Tibial nerve (tissue), 4 donors: ENCODE data around the gene RAD9A. TPM values are rescaled to one million over a fixed set of nuclear protein-coding genes. Genes with fewer than 3 reads are reported as not detected.

Experiments
- DNase-seq, 2 donors: peaks; one replicate each; pipeline ENCODE4 v3.0.0-alpha.2; 2019; ENCODE audit warnings: low spot score in 2 of 2
- H3K27ac ChIP-seq, 4 donors: fragments of 200-600 bp; sonication (generic) in 3 of 4; one replicate each; pipeline ENCODE4 v1.5.1; 2017 to 2019; ENCODE audit warnings: mild to moderate bottlenecking in 1 of 4
- H3K27me3 ChIP-seq, 2 donors: fragments of 200-600 bp; sonication (generic) in 1 of 2; one replicate each; pipeline versions ENCODE4 v1.5.1 to v1.6.0; 2017 to 2019
- H3K36me3 ChIP-seq, 3 donors: fragments of 200-600 bp; sonication (generic); one replicate each; pipeline ENCODE4 v1.5.1; 2018 to 2019
- H3K4me1 ChIP-seq, 4 donors: fragments of 200-600 bp; sonication (generic) in 3 of 4; one replicate each; pipeline ENCODE4 v1.5.1; 2017 to 2019
- H3K4me3 ChIP-seq, 4 donors: fragments of 200-600 bp; sonication (generic) in 3 of 4; one replicate each; pipeline ENCODE4 v1.5.1; 2017 to 2019; ENCODE audit warnings: mild to moderate bottlenecking in 1 of 4, moderate library complexity in 1 of 4
- H3K9me3 ChIP-seq, 4 donors: fragments of 200-600 bp; sonication (generic) in 3 of 4; one replicate each; pipeline ENCODE4 v1.5.1; 2017 to 2019
- EP300 ChIP-seq, 2 donors: sonication (generic); formaldehyde crosslinking; IDR thresholded peaks; one replicate each; pipeline ENCODE4 v1.6.1; 2017; ENCODE audit warnings: antibody characterized with exemption in 2 of 2, mild to moderate bottlenecking in 1 of 2
- POLR2A ChIP-seq, 2 donors: fragments of 450-650 bp; IDR thresholded peaks; one replicate each; pipeline ENCODE4 v1.6.1; 2017; ENCODE audit warnings: antibody characterized with exemption in 2 of 2, mild to moderate bottlenecking in 2 of 2, moderate library complexity in 2 of 2
- WGBS, 2 donors: methylation state at CpG; one replicate each; pipeline ENCODE4 v1.1.5; 2018; 5-methylcytosine and 5-hydroxymethylcytosine counted together
- total RNA-seq, 4 donors: library from RNA; depleted of rRNA; stranded (reverse); fragments of >200 nt; gene quantifications; one replicate each; pipeline ENCODE4 v1.1.0, GENCODE V29; 2016
- TF ChIP-seq, protein P1 (sequence below), 5 experiments: fragments of 200-600 bp in 3 of 5; fragments of 450-650 bp in 2 of 5; sonication (generic) in 3 of 5; IDR thresholded peaks; one replicate each; pipeline ENCODE4 v1.5.1; 2016 to 2019; ENCODE audit warnings: antibody characterized with exemption in 5 of 5, mild to moderate bottlenecking in 3 of 5, moderate library complexity in 2 of 5

Gene RAD9A
- total RNA-seq, 4 donors from 2014 or later: 22.7 to 39.0 (median 36.4) TPM

DNA sequence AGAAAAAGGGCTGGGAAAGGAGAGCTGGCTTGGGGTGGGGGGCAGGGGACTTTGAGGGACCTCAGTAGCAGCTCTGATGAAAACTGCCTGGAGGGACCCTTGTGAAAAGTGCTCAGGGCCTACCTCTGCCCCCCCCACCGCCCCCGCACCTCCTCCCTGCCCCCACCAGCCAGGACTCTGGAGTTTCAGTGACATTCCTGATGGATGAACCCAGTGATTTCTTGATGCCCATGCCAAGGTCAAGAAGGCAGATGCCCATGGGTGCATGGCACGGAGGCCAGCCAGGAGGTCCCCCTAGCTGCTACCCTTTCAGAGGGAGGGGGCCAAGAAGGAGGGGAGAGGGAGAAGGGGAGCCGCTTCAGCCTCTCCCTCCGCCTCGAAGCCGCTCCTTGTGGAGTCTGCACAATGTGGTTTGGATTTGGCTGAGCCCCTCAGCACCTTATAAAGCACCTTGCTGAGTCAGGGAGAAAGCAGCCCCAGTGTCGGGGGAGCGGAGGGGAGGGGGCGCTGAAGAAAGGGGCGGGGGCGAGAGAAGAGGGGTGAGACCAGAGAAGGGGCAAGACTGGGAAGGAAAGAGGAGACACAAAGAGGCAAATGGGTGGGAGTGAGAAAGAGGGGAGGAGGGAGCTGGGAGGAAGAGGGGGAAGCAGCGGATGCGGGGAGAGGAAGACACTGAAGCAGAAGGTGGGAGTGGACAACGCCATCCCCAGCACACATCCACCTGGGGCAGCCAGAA lies 16.3 kb upstream of the RAD9A start:
- DNase-seq: no peak
- 36 to 46% methylated on average over 15 of the region's 15 CpGs for WGBS, 2 donors
- H3K4me3 ChIP-seq: no peak overlapping the region

DNA sequence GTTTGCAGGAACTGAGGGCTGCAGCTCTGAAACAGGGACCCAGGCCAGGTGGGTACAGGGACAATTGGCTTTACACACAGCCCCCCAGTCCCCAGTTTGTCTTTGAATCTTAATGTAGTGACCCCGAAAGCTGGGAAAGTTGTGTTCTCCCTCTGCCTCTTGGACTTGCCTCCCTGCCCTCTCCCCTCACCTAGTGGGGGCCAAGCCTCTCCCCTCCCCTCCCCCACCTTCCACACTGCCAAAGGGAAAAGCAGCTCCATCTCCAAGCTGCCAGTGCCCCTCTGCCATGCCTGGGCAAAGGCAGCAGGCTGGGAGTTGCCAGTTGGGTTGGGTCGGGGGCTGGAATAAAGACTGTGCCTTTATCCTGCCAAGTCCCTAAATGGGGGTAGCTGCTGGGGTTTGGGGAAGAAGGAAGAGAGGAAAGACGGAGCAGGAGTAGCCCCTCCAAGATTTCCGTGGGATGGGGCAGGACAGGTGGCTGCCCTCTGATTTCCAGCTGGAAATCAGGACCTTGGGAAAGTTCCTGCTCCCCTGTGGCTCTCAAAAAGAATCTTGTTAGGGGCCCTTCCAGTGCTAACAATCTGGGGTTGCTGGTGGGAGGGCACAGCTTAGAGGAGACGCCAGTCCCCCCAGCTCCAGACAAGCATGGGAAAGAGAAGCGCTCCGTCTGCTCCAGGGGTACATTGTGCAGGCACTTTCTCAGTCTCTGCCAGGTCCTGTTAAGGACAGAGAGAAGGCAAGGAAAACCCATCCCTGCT lies 15.5 kb upstream of the RAD9A start:
- peaks cover 0 to 58% (median 28%) of the 10 kb centered on the region in 4 donors for H3K4me1 ChIP-seq
- H3K9me3 ChIP-seq: no peaks in the 10 kb centered on the region
- no peak for DNase-seq
- no peak overlapping the region for H3K4me3 ChIP-seq
- H3K36me3 ChIP-seq: no peaks in the 10 kb centered on the region
- TF ChIP-seq, protein P1, sequence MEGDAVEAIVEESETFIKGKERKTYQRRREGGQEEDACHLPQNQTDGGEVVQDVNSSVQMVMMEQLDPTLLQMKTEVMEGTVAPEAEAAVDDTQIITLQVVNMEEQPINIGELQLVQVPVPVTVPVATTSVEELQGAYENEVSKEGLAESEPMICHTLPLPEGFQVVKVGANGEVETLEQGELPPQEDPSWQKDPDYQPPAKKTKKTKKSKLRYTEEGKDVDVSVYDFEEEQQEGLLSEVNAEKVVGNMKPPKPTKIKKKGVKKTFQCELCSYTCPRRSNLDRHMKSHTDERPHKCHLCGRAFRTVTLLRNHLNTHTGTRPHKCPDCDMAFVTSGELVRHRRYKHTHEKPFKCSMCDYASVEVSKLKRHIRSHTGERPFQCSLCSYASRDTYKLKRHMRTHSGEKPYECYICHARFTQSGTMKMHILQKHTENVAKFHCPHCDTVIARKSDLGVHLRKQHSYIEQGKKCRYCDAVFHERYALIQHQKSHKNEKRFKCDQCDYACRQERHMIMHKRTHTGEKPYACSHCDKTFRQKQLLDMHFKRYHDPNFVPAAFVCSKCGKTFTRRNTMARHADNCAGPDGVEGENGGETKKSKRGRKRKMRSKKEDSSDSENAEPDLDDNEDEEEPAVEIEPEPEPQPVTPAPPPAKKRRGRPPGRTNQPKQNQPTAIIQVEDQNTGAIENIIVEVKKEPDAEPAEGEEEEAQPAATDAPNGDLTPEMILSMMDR (IDR thresholded peaks at IDR 0.05): no peak
- TF ChIP-seq POLR2A (IDR thresholded peaks at IDR 0.05): no peak
- TF ChIP-seq EP300 (IDR thresholded peaks at IDR 0.05): no peak
- H3K27me3 ChIP-seq: no peaks in the 10 kb centered on the region
- 77 to 80% methylated on average over 7 of the region's 7 CpGs for WGBS, 2 donors
- peak overlapping the region in 2 of 4 donors; percentile 96 to 99 for H3K27ac ChIP-seq

More for the DNA sequence above, 16.3 kb upstream of the RAD9A start:
- Histone ChIP-seq H3K36me3 (no peaks in the 10 kb centered on the region), H3K27me3 (no peaks in the 10 kb centered on the region), H3K27ac (peak overlapping the region in 3 of 4 donors; percentile 96 to 99 (median 98)), H3K4me1 (peaks cover 0 to 61% (median 36%) of the 10 kb centered on the region in 4 donors), H3K9me3 (no peaks in the 10 kb centered on the region)
- TF ChIP-seq, protein P1 (IDR thresholded peaks at IDR 0.05): no peak
- TF ChIP-seq EP300 (IDR thresholded peaks at IDR 0.05) (no peak), POLR2A (IDR thresholded peaks at IDR 0.05) (no peak)

DNA sequence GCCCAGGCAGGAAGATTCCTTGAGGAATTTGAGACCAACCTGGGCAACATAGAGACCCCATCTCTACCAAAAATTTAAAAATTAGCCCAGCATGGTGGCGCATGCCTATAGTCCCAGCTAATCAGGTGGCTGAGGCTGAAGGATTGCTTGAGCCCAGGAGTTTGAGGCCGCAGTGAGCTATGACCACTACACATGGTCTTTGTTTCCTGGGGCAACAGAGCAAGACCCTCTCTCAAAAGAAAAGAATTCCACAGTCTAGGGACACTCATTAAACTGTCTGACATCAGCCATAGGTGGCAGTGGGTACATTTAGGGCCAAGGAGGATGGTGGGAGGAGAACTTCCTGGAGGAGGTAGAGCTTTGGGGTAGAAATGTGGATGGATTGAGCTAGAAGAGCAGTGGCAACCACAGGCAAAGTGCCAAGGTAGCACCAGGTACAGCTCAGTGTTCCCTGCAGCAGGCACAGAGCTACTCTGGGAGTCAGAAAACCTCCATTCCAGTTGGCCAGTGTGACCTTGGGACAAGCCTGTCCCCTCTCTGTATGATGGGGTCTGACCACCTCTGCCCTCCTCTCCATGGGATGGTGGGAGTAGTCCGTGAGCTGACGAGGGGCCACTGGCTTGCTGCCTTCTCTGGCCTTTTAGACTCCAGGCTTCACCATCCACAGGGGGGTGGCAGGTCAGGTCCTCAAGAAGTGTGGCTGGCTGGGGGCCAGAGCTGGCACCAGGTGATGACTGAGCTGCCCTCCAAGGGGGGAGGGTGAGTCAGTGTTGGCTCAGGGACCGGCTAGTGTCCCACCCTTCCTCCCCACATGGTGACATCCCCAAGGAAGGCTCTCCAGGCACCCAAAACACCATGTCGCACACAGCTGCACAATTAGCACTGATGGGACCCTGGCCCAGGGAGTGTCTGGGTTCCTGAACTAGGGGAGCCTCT lies 14.6 kb upstream of the RAD9A start:
- TF ChIP-seq, protein P1 (IDR thresholded peaks at IDR 0.05): no peak
- TF ChIP-seq POLR2A (IDR thresholded peaks at IDR 0.05) (no peak), EP300 (IDR thresholded peaks at IDR 0.05) (no peak)
- H3K36me3 ChIP-seq: no peaks in the 10 kb centered on the region
- H3K4me1 ChIP-seq: peaks cover 0 to 51% (median 20%) of the 10 kb centered on the region in 4 donors
- H3K27me3 ChIP-seq: no peaks in the 10 kb centered on the region
- DNase-seq: no peak
- H3K4me3 ChIP-seq: no peak overlapping the region
- no peaks in the 10 kb centered on the region for H3K9me3 ChIP-seq
- no peak overlapping the region for H3K27ac ChIP-seq
- 83 to 88% methylated on average over 6 of the region's 6 CpGs for WGBS, 2 donors

DNA sequence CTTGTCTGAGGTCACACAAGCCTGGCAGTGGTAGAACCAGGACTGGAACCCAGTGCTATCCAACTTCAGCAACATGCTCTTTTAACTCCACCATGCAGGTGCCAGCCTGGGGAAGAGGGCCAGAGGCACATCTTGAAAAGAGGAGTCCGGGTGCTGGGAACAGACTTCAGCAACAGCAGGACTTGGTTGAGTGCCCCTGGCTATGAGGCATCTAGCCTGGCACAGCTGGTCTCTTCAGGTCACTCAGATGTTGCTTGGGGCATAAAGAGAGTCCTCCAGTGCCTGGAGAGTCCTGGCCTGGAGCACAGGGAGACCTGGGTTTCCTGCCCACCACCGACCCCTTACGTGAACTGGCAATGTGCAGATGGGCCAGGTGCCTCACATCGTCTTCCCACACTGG lies 13.2 kb upstream of the RAD9A start:
- no peaks in the 10 kb centered on the region for H3K9me3 ChIP-seq
- no peak for DNase-seq
- H3K27me3 ChIP-seq: no peaks in the 10 kb centered on the region
- H3K36me3 ChIP-seq: no peaks in the 10 kb centered on the region
- 84 to 87% methylated on average over 4 of the region's 4 CpGs for WGBS, 2 donors
- H3K27ac ChIP-seq: no peak overlapping the region
- peaks cover 0 to 54% (median 21%) of the 10 kb centered on the region in 4 donors for H3K4me1 ChIP-seq
- no peak for TF ChIP-seq POLR2A (IDR thresholded peaks at IDR 0.05)
- TF ChIP-seq, protein P1 (IDR thresholded peaks at IDR 0.05): no peak
- no peak for TF ChIP-seq EP300 (IDR thresholded peaks at IDR 0.05)
- H3K4me3 ChIP-seq: no peak overlapping the region
